ENCODE measurements around the gene GRHL1. TPM values are rescaled to one million over a fixed set of nuclear protein-coding genes. Genes with fewer than 3 reads are reported as not detected.
"Not testable (repeated sequence)": the region's sequence is repeated elsewhere in the genome, so short reads cannot be mapped to it uniquely, and the experiment has no call there.

Gene GRHL1
- total RNA-seq, 4 donors from 2014 or later, result 1.3 to 6.6 (median 1.5) TPM; not detected in 1

GRCh38 chr2:10008809-10009176 is 57.3 kb downstream of the GRHL1 start:
- Histone ChIP-seq H3K27me3 (no peaks in the 10 kb centered on the region), H3K27ac (peak overlapping the region in 2 of 4 donors; percentile 42 to 60), H3K4me3 (no peak overlapping the region), H3K36me3 (no peaks in the 10 kb centered on the region), H3K4me1 (peaks cover 0 to 17% (median 0%) of the 10 kb centered on the region in 4 donors), H3K9me3 (no peaks in the 10 kb centered on the region)
- peak in 2 of 3 donors; percentile 32 to 34 for DNase-seq
- TF ChIP-seq POLR2A (IDR thresholded peaks at IDR 0.05), result no peak
- TF ChIP-seq, protein P1, sequence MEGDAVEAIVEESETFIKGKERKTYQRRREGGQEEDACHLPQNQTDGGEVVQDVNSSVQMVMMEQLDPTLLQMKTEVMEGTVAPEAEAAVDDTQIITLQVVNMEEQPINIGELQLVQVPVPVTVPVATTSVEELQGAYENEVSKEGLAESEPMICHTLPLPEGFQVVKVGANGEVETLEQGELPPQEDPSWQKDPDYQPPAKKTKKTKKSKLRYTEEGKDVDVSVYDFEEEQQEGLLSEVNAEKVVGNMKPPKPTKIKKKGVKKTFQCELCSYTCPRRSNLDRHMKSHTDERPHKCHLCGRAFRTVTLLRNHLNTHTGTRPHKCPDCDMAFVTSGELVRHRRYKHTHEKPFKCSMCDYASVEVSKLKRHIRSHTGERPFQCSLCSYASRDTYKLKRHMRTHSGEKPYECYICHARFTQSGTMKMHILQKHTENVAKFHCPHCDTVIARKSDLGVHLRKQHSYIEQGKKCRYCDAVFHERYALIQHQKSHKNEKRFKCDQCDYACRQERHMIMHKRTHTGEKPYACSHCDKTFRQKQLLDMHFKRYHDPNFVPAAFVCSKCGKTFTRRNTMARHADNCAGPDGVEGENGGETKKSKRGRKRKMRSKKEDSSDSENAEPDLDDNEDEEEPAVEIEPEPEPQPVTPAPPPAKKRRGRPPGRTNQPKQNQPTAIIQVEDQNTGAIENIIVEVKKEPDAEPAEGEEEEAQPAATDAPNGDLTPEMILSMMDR (IDR thresholded peaks at IDR 0.05), result no peak

DNA sequence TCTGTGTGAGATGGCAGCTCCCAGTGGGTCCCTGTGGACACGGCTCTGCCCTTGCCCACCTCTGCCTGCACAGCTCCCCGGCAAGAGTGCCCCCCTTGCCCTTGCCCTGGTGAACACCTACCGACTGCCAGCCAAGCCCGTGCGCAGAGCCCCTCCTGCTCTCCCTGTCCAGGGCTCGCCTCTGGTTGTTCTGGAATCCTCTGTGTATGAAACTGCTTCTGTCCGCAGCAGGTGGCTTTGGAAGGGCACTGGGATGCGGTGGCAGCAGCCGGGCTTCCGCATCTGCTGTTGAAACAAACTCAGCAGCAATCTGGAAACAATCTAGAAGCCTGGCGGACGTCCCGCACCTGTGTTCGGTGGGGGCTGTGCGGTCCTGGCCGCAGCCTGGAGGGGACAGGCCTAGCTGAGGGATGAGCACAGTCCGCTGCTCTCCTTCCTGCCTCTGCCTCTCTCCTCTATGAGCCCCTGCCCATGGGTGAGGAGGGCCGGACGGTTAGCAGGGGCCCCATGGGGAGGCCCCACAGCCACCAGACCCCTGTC is 57.8 kb downstream of the GRHL1 start:
- Histone ChIP-seq H3K27ac (peak overlapping the region in 3 of 4 donors; percentile 3 to 60 (median 42)), H3K36me3 (no peaks in the 10 kb centered on the region), H3K27me3 (no peaks in the 10 kb centered on the region), H3K4me1 (peaks cover 0 to 17% (median 0%) of the 10 kb centered on the region in 4 donors), H3K9me3 (no peaks in the 10 kb centered on the region), H3K4me3 (no peak overlapping the region)
- DNase-seq, result peak in 2 of 3 donors; percentile 20 to 27
- no peak for TF ChIP-seq POLR2A (IDR thresholded peaks at IDR 0.05)
- TF ChIP-seq, protein P1 (IDR thresholded peaks at IDR 0.05), result no peak

DNA sequence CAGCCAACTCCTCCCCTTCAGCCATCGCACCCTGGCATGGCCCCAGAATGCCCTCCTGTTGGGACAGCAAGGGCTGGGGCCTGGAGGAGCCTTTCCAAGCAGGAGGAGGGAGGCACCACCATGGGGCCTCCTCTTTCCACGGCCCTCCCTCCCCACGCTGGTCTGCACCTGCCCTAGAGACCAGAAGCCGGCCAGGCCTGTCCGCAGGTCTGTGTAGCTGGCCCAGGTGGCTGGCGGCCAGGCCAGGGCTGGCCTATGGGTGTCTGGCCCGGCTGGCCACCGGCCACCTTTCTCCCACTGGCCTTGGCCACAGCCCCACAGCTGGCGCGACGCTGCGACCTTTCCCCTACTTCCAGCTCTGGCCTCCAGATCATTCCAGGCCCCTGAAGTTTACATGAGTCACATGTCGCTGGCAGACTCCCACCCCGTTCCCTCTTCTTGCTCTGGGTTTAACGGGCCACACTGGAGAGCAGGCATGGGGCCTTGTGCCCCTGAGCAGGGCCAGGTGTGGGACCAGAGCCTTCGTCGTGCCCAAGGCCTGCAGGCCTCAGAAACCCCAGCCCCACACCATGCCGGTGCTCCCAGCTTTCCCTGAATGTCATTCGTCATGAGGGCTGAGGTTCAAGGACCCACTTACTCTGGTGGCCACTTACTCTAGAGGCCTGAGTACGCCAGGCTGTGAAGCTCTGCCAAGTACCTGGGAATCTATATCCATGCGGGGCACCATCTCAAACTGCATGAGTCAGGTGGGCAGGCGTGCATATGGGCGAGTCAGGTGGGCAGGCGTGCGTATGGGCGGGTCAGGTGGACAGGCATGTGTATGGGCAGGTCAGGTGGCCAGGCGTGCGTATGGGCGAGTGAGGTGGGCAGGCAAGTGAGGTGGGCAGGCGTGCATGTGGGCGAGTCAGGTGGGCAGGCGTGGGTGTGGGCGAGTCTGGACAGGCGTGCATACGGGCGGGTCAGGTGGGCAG is 58.6 kb downstream of the GRHL1 start:
- Histone ChIP-seq H3K27ac (peak overlapping the region in 3 of 4 donors; percentile 3 to 60 (median 42)), H3K4me1 (peaks cover 0 to 17% (median 0%) of the 10 kb centered on the region in 4 donors), H3K9me3 (no peaks in the 10 kb centered on the region), H3K4me3 (no peak overlapping the region), H3K36me3 (no peaks in the 10 kb centered on the region), H3K27me3 (no peaks in the 10 kb centered on the region)
- no peak for TF ChIP-seq POLR2A (IDR thresholded peaks at IDR 0.05)
- TF ChIP-seq, protein P1 (IDR thresholded peaks at IDR 0.05), result no peak
- DNase-seq, result peak; percentile 25 to 68 (median 57)

DNA sequence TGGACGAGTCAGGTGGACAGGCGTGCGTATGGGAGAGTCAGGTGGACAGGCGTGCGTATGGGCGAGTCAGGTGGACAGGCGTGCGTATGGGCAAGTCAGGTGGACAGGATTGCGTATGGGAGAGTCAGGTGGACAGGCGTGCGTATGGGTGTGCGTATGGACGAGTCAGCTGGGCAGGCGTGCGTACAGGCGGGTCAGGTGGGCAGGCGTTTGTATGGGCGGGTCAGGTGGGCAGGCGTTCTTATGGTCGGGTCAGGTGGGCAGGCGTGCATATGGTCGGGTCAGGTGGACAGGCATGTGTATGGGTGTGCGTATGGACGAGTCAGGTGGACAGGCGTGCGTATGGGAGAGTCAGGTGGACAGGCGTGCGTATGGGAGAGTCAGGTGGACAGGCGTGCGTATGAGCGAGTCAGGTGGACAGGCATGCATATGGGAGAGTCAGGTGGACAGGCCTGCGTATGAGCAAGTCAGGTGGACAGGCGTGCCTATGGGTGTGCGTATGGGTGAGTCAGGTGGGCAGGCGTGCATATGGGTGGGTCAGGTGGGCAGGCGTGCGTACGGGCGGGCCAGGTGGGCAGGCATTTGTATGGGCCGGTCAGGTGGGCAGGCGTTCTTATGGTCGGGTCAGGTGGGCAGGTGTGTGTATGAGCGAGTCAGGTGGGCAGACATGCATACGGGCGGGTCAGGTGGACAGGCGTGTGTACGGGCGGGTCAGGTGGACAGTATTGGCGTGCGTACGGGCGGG is 59.5 kb downstream of the GRHL1 start:
- not testable (repeated sequence) for H3K9me3 ChIP-seq, H3K4me3 ChIP-seq, H3K27me3 ChIP-seq, H3K27ac ChIP-seq, H3K36me3 ChIP-seq
- peaks cover 0 to 17% (median 0%) of the 10 kb centered on the region in 4 donors for H3K4me1 ChIP-seq
- DNase-seq, result peak in 2 of 3 donors; percentile 32 to 45

DNA sequence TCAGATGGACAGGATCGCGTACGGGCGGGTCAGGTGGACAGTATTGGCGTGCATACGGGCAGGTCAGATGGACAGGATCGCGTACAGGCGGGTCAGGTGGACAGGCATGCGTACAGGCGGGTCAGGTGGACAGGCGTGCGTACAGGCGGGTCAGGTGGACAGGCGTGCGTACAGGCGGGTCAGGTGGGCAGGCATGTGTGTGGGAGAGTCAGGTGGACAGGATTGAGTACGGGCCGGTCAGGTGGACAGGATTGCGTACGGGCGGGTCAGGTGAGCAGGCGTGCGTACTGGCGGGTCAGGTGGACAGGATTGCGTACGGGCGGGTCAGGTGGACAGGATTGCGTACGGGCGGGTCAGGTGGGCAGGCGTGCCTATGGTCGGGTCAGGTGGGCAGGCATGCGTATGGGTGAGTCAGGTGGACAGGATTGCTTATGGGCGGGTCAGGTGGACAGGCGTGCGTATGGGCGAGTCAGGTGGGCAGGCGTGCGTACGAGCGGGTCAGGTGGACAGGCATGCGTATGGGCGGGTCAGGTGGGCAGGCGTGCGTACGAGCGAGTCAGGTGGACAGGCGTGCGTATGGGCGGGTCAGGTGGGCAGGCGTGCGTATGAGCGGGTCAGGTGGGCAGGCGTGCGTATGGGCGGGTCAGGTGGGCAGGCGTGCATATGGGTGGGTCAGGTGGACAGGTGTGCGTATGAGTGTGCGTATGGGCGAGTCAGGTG is 60.3 kb downstream of the GRHL1 start:
- DNase-seq, result peak in 2 of 3 donors; percentile 45

GRCh38 chr2:10012366-10012962 is 61.0 kb downstream of the GRHL1 start:
- H3K36me3 ChIP-seq, H3K27ac ChIP-seq, H3K9me3 ChIP-seq, H3K4me3 ChIP-seq, H3K27me3 ChIP-seq: not testable (repeated sequence)
- peaks cover 0 to 17% (median 0%) of the 10 kb centered on the region in 4 donors for H3K4me1 ChIP-seq
- DNase-seq, result peak in 2 of 3 donors; percentile 29 to 33

More for the DNA sequence above, 60.3 kb downstream of the GRHL1 start:
- H3K27ac ChIP-seq, H3K36me3 ChIP-seq, H3K27me3 ChIP-seq, H3K9me3 ChIP-seq, H3K4me3 ChIP-seq: not testable (repeated sequence)
- H3K4me1 ChIP-seq, result peaks cover 0 to 17% (median 0%) of the 10 kb centered on the region in 4 donors
